GM12892 (cell line): ENCODE data around the gene TICAM1.

Experiments
- POLR2A ChIP-seq: IDR thresholded peaks from 2 replicates; pipeline ENCODE4 v1.6.1; 2011; ENCODE audit warnings: low read depth, low read length, control low read depth
- POLR2AphosphoS5 ChIP-seq: IDR thresholded peaks from 2 replicates; pipeline ENCODE4 v1.6.1; 2011; ENCODE audit warnings: low read depth, low read length, control low read depth
- TAF1 ChIP-seq: IDR thresholded peaks from 2 replicates; pipeline ENCODE4 v1.6.1; 2011; ENCODE audit warnings: low read depth, mild to moderate bottlenecking, control low read depth, low read length, borderline replicate concordance

DNA sequence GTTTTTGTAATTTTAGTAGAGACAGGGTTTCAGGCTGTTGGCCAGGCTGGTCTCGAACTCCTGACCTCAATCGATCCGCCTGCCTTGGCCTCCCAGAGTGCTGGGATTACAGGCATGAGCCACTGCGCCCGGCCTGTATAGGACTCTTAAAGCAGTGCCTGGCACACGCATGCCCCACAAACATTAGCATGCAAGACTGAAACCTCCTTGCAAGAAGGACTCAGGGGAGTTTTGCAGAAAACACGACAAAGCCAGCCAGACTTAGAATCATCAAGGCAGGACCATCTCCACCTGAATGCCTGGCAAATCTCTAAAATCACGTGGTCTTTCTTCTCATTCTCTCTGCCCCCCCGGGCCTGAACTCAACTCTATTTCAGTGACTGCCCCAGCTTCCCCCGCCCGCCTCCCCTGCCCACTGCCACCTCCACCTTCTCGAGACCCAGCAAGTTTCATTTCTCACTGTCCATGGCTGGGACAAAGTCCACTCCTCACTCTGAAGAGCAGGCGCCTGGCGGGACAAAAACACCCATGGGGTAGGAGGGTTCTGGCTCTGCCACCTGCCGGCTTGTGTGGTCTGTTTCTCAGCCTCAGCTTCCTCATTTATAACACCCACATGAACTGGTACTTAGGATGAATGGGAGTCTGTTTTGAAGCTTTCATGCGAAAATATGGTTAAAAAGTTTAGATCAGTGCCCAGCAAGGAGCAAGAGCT, 2.4 kb downstream of the TICAM1 start:
- TF ChIP-seq TAF1 (peak; percentile 31; the same call in 1 of the 2 replicates), POLR2A (no peak), POLR2AphosphoS5 (no peak)
